Spleen (tissue), 11 donors: ENCODE measurements around the gene TMEM256. TPM values are rescaled to one million over a fixed set of nuclear protein-coding genes. Genes with fewer than 3 reads are reported as not detected.

ENCODE experiments used
- DNase-seq: peaks from one replicate; pipeline ENCODE4 v3.0.0-alpha.2; 2020
- H3K27ac ChIP-seq, 8 donors: fragments of 200-600 bp; sonication (generic) in 7 of 8; 1 replicate in 4 of 8; 2 replicates in 4 of 8; pipeline versions ENCODE4 v1.5.0 to v1.8.0; 2016 to 2021; ENCODE audit warnings: inconsistent platforms in 4 of 8, mild to moderate bottlenecking in 4 of 8, moderate library complexity in 1 of 8
- H3K27me3 ChIP-seq, 7 donors: fragments of 200-600 bp; sonication (generic) in 6 of 7; replicated peaks in 1 of 7; 1 replicate in 4 of 7; 2 replicates in 3 of 7; pipeline versions ENCODE4 v1.5.0 to v1.8.0; 2016 to 2021; ENCODE audit warnings: inconsistent platforms in 3 of 7, mild to moderate bottlenecking in 1 of 7
- H3K36me3 ChIP-seq, 6 donors: fragments of 200-600 bp; sonication (generic) in 5 of 6; 1 replicate in 4 of 6; 2 replicates in 2 of 6; pipeline versions ENCODE4 v1.5.0 to v1.8.0; 2016 to 2021; ENCODE audit warnings: inconsistent platforms in 2 of 6
- H3K4me1 ChIP-seq, 6 donors: fragments of 200-600 bp; sonication (generic) in 5 of 6; 1 replicate in 3 of 6; 2 replicates in 3 of 6; pipeline versions ENCODE4 v1.5.0 to v1.8.0; 2016 to 2021; ENCODE audit warnings: inconsistent platforms in 3 of 6
- H3K4me3 ChIP-seq, 8 donors: fragments of 200-600 bp; sonication (generic) in 7 of 8; 1 replicate in 4 of 8; 2 replicates in 4 of 8; pipeline versions ENCODE4 v1.5.0 to v1.8.0; 2016 to 2021; ENCODE audit warnings: inconsistent platforms in 4 of 8, mild to moderate bottlenecking in 4 of 8, moderate library complexity in 2 of 8
- H3K9me3 ChIP-seq, 8 donors: fragments of 200-600 bp; sonication (generic) in 7 of 8; 1 replicate in 4 of 8; 2 replicates in 4 of 8; pipeline versions ENCODE4 v1.5.0 to v1.8.0; 2016 to 2021; ENCODE audit warnings: inconsistent platforms in 4 of 8
- POLR2A ChIP-seq, 3 donors: fragments of 450-650 bp; IDR thresholded peaks; one replicate each; pipeline ENCODE4 v1.5.1; 2017; ENCODE audit warnings: antibody characterized with exemption in 3 of 3, mild to moderate bottlenecking in 1 of 3
- POLR2AphosphoS5 ChIP-seq, 3 donors: sonication (generic); formaldehyde crosslinking; IDR thresholded peaks; one replicate each; pipeline ENCODE4 v1.5.1; 2017; ENCODE audit warnings: antibody characterized with exemption in 3 of 3
- WGBS, 5 donors: extraction: QIAGEN DNeasy Blood & Tissue Kit in 3 of 5; methylation state at CpG; one replicate each; pipeline versions ENCODE4 v1.1.5 to v1.1.7; 2013 to 2018; 5-methylcytosine and 5-hydroxymethylcytosine counted together
- intact Hi-C: fragments of 100-400 bp; cut with DNase I; formaldehyde crosslinking; loops from one replicate; pipeline ENCODE4 v1.15.0; 2023; ENCODE audit warnings: low total_unique reads
- polyA plus RNA-seq, 3 donors: library from polyadenylated mRNA; stranded (reverse); fragments of 200-250 nt; gene quantifications; one replicate each; pipeline ENCODE4 v1.2.1, GENCODE V29; 2013
- total RNA-seq, 7 donors: library from RNA; depleted of rRNA in 3 of 7; stranded (reverse); fragments of >200 nt in 3 of 7; fragmentation: NEBNext Ultra II Directional in 4 of 7; extraction: Animal tissue kit (Norgen Biotek cat#: 25700) in 4 of 7; gene quantifications; one replicate each; pipeline versions ENCODE4 v1.1.0 to v1.2.1, GENCODE V29; 2016 to 2021
- TF ChIP-seq, protein P1 (sequence below), 11 experiments: fragments of 200-600 bp in 7 of 11; fragments of 450-650 bp in 4 of 11; sonication (generic) in 4 of 11; IDR thresholded peaks in 8 of 11; conservative IDR thresholded peaks in 3 of 11; 1 replicate in 7 of 11; 2 replicates in 4 of 11; pipeline versions ENCODE4 v1.4.0 to v1.8.0; 2016 to 2021; ENCODE audit warnings: antibody characterized with exemption in 11 of 11, inconsistent platforms in 4 of 11, mild to moderate bottlenecking in 1 of 11
- donor health status: healthy with polysubstance abuse.
- donor health status: DM: no; HTN: no; CAD: no; lungs with moderate emphysema.
- donor health status: DM: no; HTN: no; CAD: no.
- donor health status: Bipolar disorder and iron deficiency.
- donor health status: healthy.
- donor health status: DM: no; HTN: no; CAD: no.
- donor health status: DM: yes; HTN: yes; CAD: no.

TMEM256 gene
- total and polyA plus RNA-seq, 10 donors, result 39.1 to 193 (median 54.3) TPM

DNA sequence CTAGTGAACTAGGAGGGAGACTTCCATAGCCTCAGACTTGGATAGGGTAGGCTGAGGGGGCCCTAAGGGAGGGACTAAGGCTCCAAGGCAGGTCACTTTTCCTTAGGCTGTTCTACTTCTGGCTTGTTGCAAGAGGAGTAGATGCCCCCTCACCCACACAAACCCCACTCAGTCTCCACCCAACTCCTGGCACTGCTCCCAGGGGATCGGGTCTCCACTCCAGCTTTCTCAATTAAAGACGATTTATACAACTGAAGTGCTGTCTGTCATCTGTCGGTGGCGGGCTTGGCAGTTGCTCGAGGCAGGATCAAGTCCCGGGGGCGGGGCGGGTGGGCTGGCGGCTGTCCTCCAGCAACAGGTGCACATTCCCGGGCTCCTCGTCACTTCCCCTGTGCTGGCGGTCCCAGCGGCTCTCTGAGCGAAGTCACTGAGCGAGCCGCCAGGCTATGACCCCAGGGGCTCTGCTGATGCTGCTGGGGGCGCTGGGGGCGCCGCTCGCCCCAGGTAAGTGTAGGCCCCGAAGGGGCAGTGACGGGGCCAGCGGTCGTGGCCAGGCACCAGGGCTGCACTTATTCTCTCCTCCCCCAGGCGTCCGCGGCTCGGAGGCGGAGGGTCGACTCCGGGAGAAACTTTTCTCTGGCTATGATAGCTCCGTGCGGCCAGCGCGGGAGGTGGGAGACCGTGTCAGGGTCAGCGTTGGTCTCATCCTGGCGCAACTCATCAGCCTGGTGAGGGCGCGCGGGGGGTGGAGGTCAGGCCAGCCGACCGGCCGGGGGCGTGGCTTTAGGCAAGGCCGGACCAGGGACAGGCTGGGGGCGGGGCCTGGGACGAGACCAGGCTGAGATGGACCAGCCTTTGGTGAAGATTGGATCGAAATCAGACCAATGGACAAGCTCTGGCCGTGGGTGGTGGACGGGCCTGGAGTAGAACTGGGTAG, 41.1 kb upstream of the TMEM256 start, which contains the start of gene CHRNB1:
TSS of gene CHRNB1 (plus strand) at position 380 of the 937 bp plus-strand sequence. CDS start at position 447, 67 bp downstream.
- peak within 1 kb of the TSS in 5 of 8 donors; percentile 23 to 58 (median 37) for H3K27ac ChIP-seq
- no peaks in the 10 kb centered on the region for H3K9me3 ChIP-seq
- peaks cover 0 to 72% (median 35%) of the 10 kb centered on the region in 7 donors for H3K27me3 ChIP-seq
- peaks cover 12 to 45% (median 32%) of the 10 kb centered on the region in 6 donors for H3K4me1 ChIP-seq
- WGBS, 5 donors, result 2 to 5% (median 4%) methylated on average over 15 to 51 of the region's 51 CpGs
- intact Hi-C loops, result no loop called here
- TF ChIP-seq POLR2AphosphoS5 (IDR thresholded peaks at IDR 0.05) (peak; percentile 40 to 79 (median 75)), POLR2A (IDR thresholded peaks at IDR 0.05) (no peak)
- TF ChIP-seq, protein P1, sequence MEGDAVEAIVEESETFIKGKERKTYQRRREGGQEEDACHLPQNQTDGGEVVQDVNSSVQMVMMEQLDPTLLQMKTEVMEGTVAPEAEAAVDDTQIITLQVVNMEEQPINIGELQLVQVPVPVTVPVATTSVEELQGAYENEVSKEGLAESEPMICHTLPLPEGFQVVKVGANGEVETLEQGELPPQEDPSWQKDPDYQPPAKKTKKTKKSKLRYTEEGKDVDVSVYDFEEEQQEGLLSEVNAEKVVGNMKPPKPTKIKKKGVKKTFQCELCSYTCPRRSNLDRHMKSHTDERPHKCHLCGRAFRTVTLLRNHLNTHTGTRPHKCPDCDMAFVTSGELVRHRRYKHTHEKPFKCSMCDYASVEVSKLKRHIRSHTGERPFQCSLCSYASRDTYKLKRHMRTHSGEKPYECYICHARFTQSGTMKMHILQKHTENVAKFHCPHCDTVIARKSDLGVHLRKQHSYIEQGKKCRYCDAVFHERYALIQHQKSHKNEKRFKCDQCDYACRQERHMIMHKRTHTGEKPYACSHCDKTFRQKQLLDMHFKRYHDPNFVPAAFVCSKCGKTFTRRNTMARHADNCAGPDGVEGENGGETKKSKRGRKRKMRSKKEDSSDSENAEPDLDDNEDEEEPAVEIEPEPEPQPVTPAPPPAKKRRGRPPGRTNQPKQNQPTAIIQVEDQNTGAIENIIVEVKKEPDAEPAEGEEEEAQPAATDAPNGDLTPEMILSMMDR (IDR thresholded peaks at IDR 0.05 in 8 of 11, conservative IDR thresholded peaks at IDR 0.05 in 3 of 11), result peak in 1 of 11 experiments; percentile 21
- peak; percentile 92 for DNase-seq
- H3K4me3 ChIP-seq, result peak within 1 kb of the TSS; percentile 8 to 67 (median 38)
- H3K36me3 ChIP-seq, result no peaks in the 10 kb centered on the region

DNA sequence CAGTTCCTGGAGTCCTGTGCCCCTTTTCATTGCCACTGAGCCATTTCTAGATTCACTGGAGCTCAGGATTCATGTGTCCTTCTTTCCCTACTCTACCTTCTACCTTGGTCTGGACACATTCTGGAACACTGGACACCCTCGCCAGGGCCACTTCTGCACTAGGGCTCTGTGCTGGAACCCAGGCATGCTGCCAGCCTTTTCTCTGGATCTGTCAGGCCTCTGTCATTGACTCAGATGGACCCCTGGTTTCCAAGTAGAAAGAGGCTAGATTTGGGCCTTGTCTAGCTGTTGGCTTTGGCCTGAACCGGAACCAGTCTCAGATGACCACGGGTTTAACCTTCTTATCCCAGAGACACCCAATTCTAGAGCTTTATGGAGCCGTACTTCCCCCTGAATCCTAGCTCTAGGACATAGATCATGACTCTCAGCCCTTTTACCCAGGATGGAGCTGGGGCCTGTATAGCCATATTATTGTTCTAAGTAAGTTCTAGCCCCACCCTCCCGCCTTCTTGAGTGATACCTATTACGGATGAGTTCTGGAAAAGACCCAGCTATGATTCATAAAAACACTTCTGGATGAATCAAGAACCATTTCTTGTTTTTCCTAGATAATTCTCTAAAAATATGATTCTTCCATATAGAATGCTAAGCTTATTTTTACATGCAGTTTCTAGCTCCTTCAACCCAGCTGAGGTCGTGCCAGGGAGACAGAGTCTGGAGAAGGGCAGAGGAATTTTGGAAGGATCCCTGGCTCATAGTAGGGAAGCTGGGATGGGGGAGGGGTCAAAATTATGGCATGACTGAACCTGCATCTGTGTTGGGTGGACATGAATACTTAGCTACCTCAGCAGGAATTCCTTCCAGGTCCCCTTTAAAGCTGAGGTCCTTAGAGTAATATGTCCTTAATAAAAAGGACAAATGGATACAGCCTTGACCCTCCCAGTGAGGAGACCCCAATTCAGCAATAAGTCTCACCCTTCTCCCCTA, 39.9 kb upstream of the TMEM256 start:
- H3K9me3 ChIP-seq, result no peaks in the 10 kb centered on the region
- intact Hi-C loops, result no loop called here
- no peak overlapping the region for H3K4me3 ChIP-seq
- H3K27me3 ChIP-seq, result peaks cover 0 to 84% (median 46%) of the 10 kb centered on the region in 7 donors
- no peak overlapping the region for H3K27ac ChIP-seq
- H3K4me1 ChIP-seq, result peaks cover 21 to 56% (median 43%) of the 10 kb centered on the region in 6 donors
- WGBS, 5 donors, result 75 to 90% (median 86%) methylated on average over 7 of the region's 7 CpGs
- H3K36me3 ChIP-seq, result no peaks in the 10 kb centered on the region
- DNase-seq, result no peak
- TF ChIP-seq POLR2AphosphoS5 (IDR thresholded peaks at IDR 0.05) (no peak), POLR2A (IDR thresholded peaks at IDR 0.05) (no peak)
- TF ChIP-seq, protein P1 (IDR thresholded peaks at IDR 0.05 in 8 of 11, conservative IDR thresholded peaks at IDR 0.05 in 3 of 11), result no peak

DNA sequence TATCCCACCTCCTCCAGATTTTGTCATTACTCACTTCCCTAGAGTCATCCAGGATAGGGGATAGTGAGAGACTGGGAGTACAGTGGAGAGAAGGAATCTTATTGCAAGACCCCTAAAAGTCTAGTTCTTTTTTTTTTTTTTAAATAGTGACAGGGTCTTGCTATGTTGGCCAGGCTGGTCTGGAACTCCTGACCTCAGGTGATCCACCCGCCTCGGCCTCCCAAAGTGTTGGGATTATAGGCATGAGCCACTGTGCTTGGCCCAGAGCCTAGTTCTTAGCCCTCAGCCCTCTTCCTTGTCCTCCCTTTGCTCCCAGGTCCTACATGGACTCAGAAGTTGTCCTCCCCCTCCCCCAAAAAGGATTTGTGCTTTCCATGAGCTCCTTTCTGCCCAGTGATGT, 38.2 kb upstream of the TMEM256 start:
- intact Hi-C loops, result no loop called here
- Histone ChIP-seq H3K9me3 (no peaks in the 10 kb centered on the region), H3K4me1 (peaks cover 26 to 71% (median 59%) of the 10 kb centered on the region in 6 donors), H3K27me3 (peaks cover 0 to 87% (median 49%) of the 10 kb centered on the region in 7 donors), H3K36me3 (no peaks in the 10 kb centered on the region), H3K4me3 (no peak overlapping the region), H3K27ac (no peak overlapping the region)
- WGBS, 5 donors, result 91 to 100% (median 93%) methylated on average over 1 to 2 of the region's 2 CpGs
- TF ChIP-seq, protein P1 (IDR thresholded peaks at IDR 0.05 in 8 of 11, conservative IDR thresholded peaks at IDR 0.05 in 3 of 11), result no peak
- TF ChIP-seq POLR2A (IDR thresholded peaks at IDR 0.05), result no peak
- TF ChIP-seq POLR2AphosphoS5 (IDR thresholded peaks at IDR 0.05), result no peak
- no peak for DNase-seq
